K562 (cell line): Measurements from ENCODE around the gene CAMSAP3. TPM values are rescaled to one million over a fixed set of nuclear protein-coding genes. Genes with fewer than 3 reads are reported as not detected.

Experiments used
- ATAC-seq: fragments of 200-7000 bp; cut with Tn5 transposase; 3 replicates; pipeline ENCODE4 v1.9.1; 2020; ENCODE audit warnings: moderate library complexity
- BruUV-seq: library from RNA; stranded (reverse); fragments of 400-500 nt; replicated peaks from 2 replicates; lab custom pipeline; 2021; lab: Mats Ljungman, UMichigan
- CTCF ChIA-PET: fragments of 300-600 bp; formaldehyde crosslinking; extraction: SDS; loops from one replicate; lab custom pipeline; 2021; ENCODE audit warnings: low intra/inter-chr PET ratio; lab: Yijun Ruan, JAX
- POLR2A ChIA-PET: fragments of 300-600, 350-650 bp; sonication (Branson Sonifier 250); formaldehyde crosslinking; extraction: SDS; loops from one replicate; lab custom pipeline; 2021; ENCODE audit warnings: antibody characterized with exemption, inconsistent platforms; lab: Yijun Ruan, JAX
- DNase-seq, 4 experiments: peaks; one replicate each; pipeline versions ENCODE4 v3.0.0 to v3.0.0-alpha.2; 2011 to 2018; ENCODE audit warnings: low spot score in 3 of 4, mixed read lengths in 3 of 4; ENCODE audit errors: extremely low read depth in 1 of 4
- FAIRE-seq: peaks from 2 replicates; lab custom pipeline; 2011; peaks lifted over from hg19 to GRCh38; lab: Jason Lieb, UNC
- H2AFZ ChIP-seq: 2 replicates; pipeline ENCODE4 v1.6.0; 2011; ENCODE audit warnings: low read depth, low read length, control low read depth, inconsistent platforms
- H3K27ac ChIP-seq: fragments of 200-600 bp; 3 replicates; pipeline ENCODE4 v1.8.0; 2011; ENCODE audit warnings: low read depth, mild to moderate bottlenecking, control low read depth, inconsistent platforms, low read length, moderate library complexity, mixed read lengths; ENCODE audit errors: extremely low read depth
- H3K27me3 ChIP-seq, 2 experiments: fragments of 300-600 bp in 1 of 2; 2 replicates in 1 of 2; 3 replicates in 1 of 2; pipeline versions ENCODE4 v1.6.0 to v1.8.0; 2011; ENCODE audit warnings: inconsistent platforms in 2 of 2, low read length in 2 of 2, mild to moderate bottlenecking in 1 of 2, mixed read lengths in 1 of 2, moderate library complexity in 1 of 2; ENCODE audit not compliant: control insufficient read depth in 2 of 2, insufficient read depth in 2 of 2
- H3K36me3 ChIP-seq: fragments of 300-600 bp; 3 replicates; pipeline ENCODE4 v1.8.0; 2011; ENCODE audit warnings: mild to moderate bottlenecking, low read length, inconsistent platforms; ENCODE audit not compliant: control insufficient read depth, insufficient read depth
- H3K4me1 ChIP-seq, 2 experiments: fragments of 200-600 bp in 1 of 2; replicated peaks in 1 of 2; 2 replicates in 1 of 2; 3 replicates in 1 of 2; pipeline versions ENCODE4 v1.5.1 to v1.8.0; 2011; ENCODE audit warnings: inconsistent platforms in 2 of 2, low read length in 2 of 2, mild to moderate bottlenecking in 1 of 2, mixed read lengths in 1 of 2, moderate library complexity in 1 of 2; ENCODE audit not compliant: control insufficient read depth in 2 of 2, insufficient read depth in 2 of 2
- H3K4me2 ChIP-seq: 2 replicates; pipeline ENCODE4 v1.6.1; 2011; ENCODE audit warnings: low read length, control low read depth, inconsistent platforms, mixed read lengths; ENCODE audit not compliant: insufficient read depth
- H3K4me3 ChIP-seq: fragments of 200-600 bp; sonication (generic), shearing (Covaris generic); 2 replicates; pipeline ENCODE4 v1.5.1; 2016; ENCODE audit warnings: control low read depth, inconsistent platforms
- H3K79me2 ChIP-seq: fragments of 200-600 bp; 3 replicates; pipeline ENCODE4 v1.8.0; 2011; ENCODE audit warnings: low read length, inconsistent platforms; ENCODE audit not compliant: control insufficient read depth, insufficient read depth
- H3K9ac ChIP-seq, 2 experiments: 2 replicates each; pipeline versions ENCODE4 v1.6.0 to v1.6.1; 2011; ENCODE audit warnings: low read depth in 2 of 2, low read length in 2 of 2, control low read depth in 1 of 2, inconsistent platforms in 1 of 2, mild to moderate bottlenecking in 1 of 2, mixed read lengths in 1 of 2; ENCODE audit not compliant: insufficient read depth in 1 of 2
- H3K9me1 ChIP-seq: one replicate; pipeline ENCODE4 v1.6.0; 2011; ENCODE audit warnings: inconsistent platforms, mild to moderate bottlenecking, low read length, moderate library complexity; ENCODE audit not compliant: control insufficient read depth, insufficient read depth
- H3K9me3 ChIP-seq: replicated peaks from 2 replicates; pipeline ENCODE4 v1.5.1; 2011; ENCODE audit warnings: low read depth, low read length, inconsistent platforms; ENCODE audit not compliant: control insufficient read depth, insufficient read depth
- H4K20me1 ChIP-seq: replicated peaks from 2 replicates; pipeline ENCODE4 v1.6.1; 2011; ENCODE audit warnings: low read length, inconsistent platforms, mixed read lengths; ENCODE audit not compliant: control insufficient read depth, insufficient read depth
- CBX5 ChIP-seq: IDR thresholded peaks from 2 replicates; pipeline ENCODE4 v1.6.1; 2014; ENCODE audit warnings: low read depth, borderline replicate concordance
- EHMT2 ChIP-seq: fragments of 450-650 bp; IDR thresholded peaks from 2 replicates; pipeline ENCODE4 v1.6.1; 2018; ENCODE audit warnings: antibody characterized with exemption
- MAFG ChIP-seq: fragments of 450-650 bp; conservative IDR thresholded peaks from 2 replicates; pipeline ENCODE4 v1.6.1; 2016; ENCODE audit warnings: missing genetic modification characterization, missing compliant biosample characterization
- WGBS: fragments of 100-300 bp; shearing (Covaris generic); methylation state at CpG from one replicate; pipeline ENCODE4 v1.1.6; 2016; ENCODE audit warnings: low coverage, mixed read lengths; ENCODE audit not compliant: insufficient coverage; ENCODE audit errors: missing lambda C conversion rate; 5-methylcytosine and 5-hydroxymethylcytosine counted together
- in situ Hi-C: fragments of 300-500 bp; cut with MboI; formaldehyde crosslinking; loops from 4 replicates; pipeline ENCODE4 v1.15.0; 2018; ENCODE audit warnings: inconsistent platforms, mixed read lengths
- intact Hi-C: fragments of 100-400 bp; cut with micrococcal nuclease; formaldehyde crosslinking; loops from 2 replicates; pipeline ENCODE4 v1.14.2; 2022
- polyA plus RNA-seq, 8 experiments: library from polyadenylated mRNA; depleted of rRNA in 4 of 8; stranded (reverse) in 5 of 8; unstranded in 3 of 8; fragments of >200 nt; fragmentation: Nextera tagmentation in 2 of 8; fragmentation: Illumina TruSeq in 1 of 8; extraction: Ambion mirVana in 2 of 8; extraction: Trizol in 1 of 8; gene quantifications; 2 replicates each; pipeline versions ENCODE4 v1.2.1 to v1.2.3, GENCODE V29; 2011 to 2014; ENCODE audit warnings: inconsistent platforms in 1 of 8, missing spikeins in 1 of 8
- total RNA-seq, 7 experiments: library from RNA; depleted of rRNA in 6 of 7; stranded (reverse); fragments of >200 nt in 6 of 7; fragmentation: Illumina TruSeq in 2 of 7; extraction: Trizol in 2 of 7; gene quantifications; 2 replicates each; pipeline versions ENCODE4 v1.2.1 to v1.2.3, GENCODE V29; 2011 to 2021; ENCODE audit warnings: low replicate concordance in 1 of 7
- TF ChIP-seq, protein P1 (sequence below): fragments of 450-650 bp; conservative IDR thresholded peaks from 2 replicates; pipeline ENCODE4 v1.6.1; 2016; ENCODE audit warnings: missing genetic modification characterization, low read depth, mild to moderate bottlenecking, control low read depth, missing compliant biosample characterization

The CAMSAP3 gene
- total and polyA plus RNA-seq, 9 of the 15 experiments (the other 6 are each of a cell fraction or from before 2014, with no cell fraction given) = 0.01 to 0.89 (median 0.22) TPM; not detected in 1

- CTCF ChIA-PET = no interaction called here
- 0 out of 2 replicates have a peak, but pooled peaks cover 5% of the 10 kb centered on the region for H4K20me1 ChIP-seq
- H3K79me2 ChIP-seq = no peaks in the 10 kb centered on the region
- POLR2A ChIA-PET = interaction anchor here (0.6 to 1.4 kb wide), 3 partner anchors 18 to 81 kb away, joined by 3 read pairs; no protein-coding TSS in a partner anchor
- intact Hi-C loops = no loop called here
- no peak overlapping the region for H2AFZ ChIP-seq
- 3% methylated on average over 5 of the region's 6 CpGs for WGBS
- in situ Hi-C loops = no loop called here
- BruUV-seq = no TSS peak
- no peak overlapping the region for H3K4me2 ChIP-seq
- no peaks in the 10 kb centered on the region for H3K36me3 ChIP-seq
- DNase-seq = no peak
- ATAC-seq = no peak
- H3K4me1 ChIP-seq = peaks cover 0 to 14% of the 10 kb centered on the region in 2 experiments; a peak in 3 of 5 replicates
- no peak for TF ChIP-seq MAFG (tag)
- TF ChIP-seq, protein P1, sequence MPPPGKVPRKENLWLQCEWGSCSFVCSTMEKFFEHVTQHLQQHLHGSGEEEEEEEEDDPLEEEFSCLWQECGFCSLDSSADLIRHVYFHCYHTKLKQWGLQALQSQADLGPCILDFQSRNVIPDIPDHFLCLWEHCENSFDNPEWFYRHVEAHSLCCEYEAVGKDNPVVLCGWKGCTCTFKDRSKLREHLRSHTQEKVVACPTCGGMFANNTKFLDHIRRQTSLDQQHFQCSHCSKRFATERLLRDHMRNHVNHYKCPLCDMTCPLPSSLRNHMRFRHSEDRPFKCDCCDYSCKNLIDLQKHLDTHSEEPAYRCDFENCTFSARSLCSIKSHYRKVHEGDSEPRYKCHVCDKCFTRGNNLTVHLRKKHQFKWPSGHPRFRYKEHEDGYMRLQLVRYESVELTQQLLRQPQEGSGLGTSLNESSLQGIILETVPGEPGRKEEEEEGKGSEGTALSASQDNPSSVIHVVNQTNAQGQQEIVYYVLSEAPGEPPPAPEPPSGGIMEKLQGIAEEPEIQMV (tag) = peak; percentile 51; the same call in 1 of the 2 replicates
- no peak overlapping the region for H3K9ac ChIP-seq
- peaks cover 21 to 42% of the 10 kb centered on the region in 2 experiments; a peak in 4 of 5 replicates for H3K27me3 ChIP-seq
- H3K9me3 ChIP-seq = 0 out of 2 replicates have a peak, but pooled peaks cover 1% of the 10 kb centered on the region
- no peak overlapping the region for H3K4me3 ChIP-seq
- no peak for FAIRE-seq
- no peaks in the 10 kb centered on the region for H3K9me1 ChIP-seq
- no peak overlapping the region for H3K27ac ChIP-seq
Measured at GRCh38 chr19:7598180-7598579, 2.5 kb downstream of the CAMSAP3 start.

DNA sequence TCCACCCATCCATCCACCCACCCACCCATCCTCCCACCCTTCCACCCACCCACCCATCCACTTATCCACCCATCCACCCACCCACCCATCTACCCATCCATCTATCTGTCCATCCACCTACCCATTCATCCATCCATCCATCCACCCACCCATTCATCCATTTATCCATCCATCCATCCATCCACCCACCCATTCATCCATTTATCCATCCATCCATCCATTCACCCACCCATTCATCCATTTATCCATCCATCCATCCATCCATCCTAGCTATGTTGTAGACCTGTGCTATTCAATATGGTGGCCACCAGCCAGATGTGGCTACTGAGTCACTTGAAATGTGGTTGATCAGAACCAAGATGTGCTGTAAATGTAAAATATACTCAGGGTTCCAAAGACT lies 5.1 kb downstream of the CAMSAP3 start:
- ChIA-PET CTCF (no interaction called here), POLR2A (interaction anchor here (0.6 kb wide), 1 partner anchor 220 kb away, joined by 3 read pairs; no protein-coding TSS in a partner anchor)
- H3K9ac ChIP-seq = no peak overlapping the region
- no peaks in the 10 kb centered on the region for H3K9me1 ChIP-seq
- FAIRE-seq (no peak), DNase-seq (no peak), ATAC-seq (no peak)
- H3K4me3 ChIP-seq = no peak overlapping the region
- intact Hi-C loops (no loop called here), in situ Hi-C loops (no loop called here)
- no TSS peak for BruUV-seq
- no peak overlapping the region for H3K4me2 ChIP-seq
- H4K20me1 ChIP-seq = 0 out of 2 replicates have a peak, but pooled peaks cover 5% of the 10 kb centered on the region
- H3K36me3 ChIP-seq = no peaks in the 10 kb centered on the region
- H3K9me3 ChIP-seq = 0 out of 2 replicates have a peak, but pooled peaks cover 1% of the 10 kb centered on the region
- H3K27ac ChIP-seq = no peak overlapping the region
- no peak overlapping the region for H2AFZ ChIP-seq
- peaks cover 2 to 24% of the 10 kb centered on the region in 2 experiments; a peak in 3 of 5 replicates for H3K4me1 ChIP-seq
- TF ChIP-seq CBX5 (no peak), EHMT2 (peak; percentile 79)
- TF ChIP-seq, all 486 proteins: peak for 1
- peaks cover 13 to 22% of the 10 kb centered on the region in 2 experiments; a peak in 3 of 5 replicates for H3K27me3 ChIP-seq
- H3K79me2 ChIP-seq = no peaks in the 10 kb centered on the region
